BJ (cell line): ENCODE measurements around the gene MIOX. TPM values are rescaled to one million over a fixed set of nuclear protein-coding genes. Genes with fewer than 3 reads are reported as not detected.

ENCODE experiments used
- CTCF ChIA-PET: fragments of 350-600 bp; formaldehyde crosslinking; extraction: SDS; loops from one replicate; lab custom pipeline; 2021; ENCODE audit warnings: antibody characterized with exemption, inconsistent platforms; lab: Yijun Ruan, JAX
- POLR2A ChIA-PET: fragments of 300-600 bp; sonication (Branson Sonifier 250); formaldehyde crosslinking; extraction: SDS; loops from one replicate; lab custom pipeline; 2021; ENCODE audit warnings: antibody characterized with exemption; lab: Charles Lee
- DNase-seq: peaks from one replicate; pipeline ENCODE4 v3.0.0-alpha.2; 2011; ENCODE audit warnings: low read depth
- H3K27me3 ChIP-seq: 2 replicates; pipeline ENCODE4 v1.6.0; 2011; ENCODE audit warnings: low read length; ENCODE audit not compliant: control insufficient read depth, insufficient read depth
- H3K36me3 ChIP-seq: 2 replicates; pipeline ENCODE4 v1.5.1; 2011; ENCODE audit warnings: low read length; ENCODE audit not compliant: control insufficient read depth, insufficient read depth
- H3K4me3 ChIP-seq: 2 replicates; pipeline ENCODE4 v1.5.1; 2011; ENCODE audit warnings: low read depth, mild to moderate bottlenecking, control low read depth, low read length
- CTCF ChIP-seq: IDR thresholded peaks from 2 replicates; pipeline ENCODE4 v1.5.1; 2011; ENCODE audit warnings: low read depth, mild to moderate bottlenecking, control low read depth, inconsistent platforms, low read length, moderate library complexity; ENCODE audit not compliant: insufficient read depth
- polyA plus RNA-seq: library from polyadenylated mRNA; depleted of rRNA; stranded (reverse); fragments of >200 nt; gene quantifications from 2 replicates; pipeline ENCODE4 v1.2.3, GENCODE V29; 2011; rRNA removed

MIOX gene
- polyA plus RNA-seq, 1 experiment = 0.20 TPM

- no peak for DNase-seq
- Histone ChIP-seq H3K36me3 (no peaks in the 10 kb centered on the region), H3K4me3 (no peak overlapping the region), H3K27me3 (no peaks in the 10 kb centered on the region)
- TF ChIP-seq CTCF = no peak
- ChIA-PET POLR2A (no interaction called here), CTCF (interaction anchor here (1.3 kb wide), 1 partner anchor 12 kb away, joined by 7 read pairs; the partner anchor contains the start of gene SCO2)
Observed at GRCh38 chr22:50537765-50538164, 51.1 kb downstream of the MIOX start.

Other genes starting within 250 kb of the MIOX start
- 9.4 and 17.5 TPM in 2 replicates for gene TUBGCP6, start 241.8 kb upstream of the MIOX start, polyA plus RNA-seq
- 8.8 and 18.2 TPM in 2 replicates for gene HDAC10, start 235.6 kb upstream of the MIOX start, polyA plus RNA-seq
- gene MAPK12, start 225.2 kb upstream of the MIOX start, polyA plus RNA-seq = 36.6 and 51.4 TPM in 2 replicates
- gene MAPK11, start 216.5 kb upstream of the MIOX start, polyA plus RNA-seq = 11.2 and 19.6 TPM in 2 replicates
- 83.7 and 143 TPM in 2 replicates for gene PLXNB2, start 179.2 kb upstream of the MIOX start, polyA plus RNA-seq
- 3.7 and 8.2 TPM in 2 replicates for gene DENND6B, start 159.8 kb upstream of the MIOX start, polyA plus RNA-seq
- gene PPP6R2, start 143.5 kb upstream of the MIOX start, polyA plus RNA-seq = 30.4 and 46.4 TPM in 2 replicates
- gene SBF1, start 11.8 kb upstream of the MIOX start, polyA plus RNA-seq = 21.7 and 34.7 TPM in 2 replicates
- 8.1 and 16.0 TPM in 2 replicates for gene ADM2, start 5.3 kb upstream of the MIOX start, polyA plus RNA-seq
- 54.0 and 111 TPM in 2 replicates for gene LMF2, start 20.8 kb downstream of the MIOX start, polyA plus RNA-seq
- 16.1 and 31.7 TPM in 2 replicates for gene NCAPH2, start 21.4 kb downstream of the MIOX start, polyA plus RNA-seq
- 0.78 and 2.5 TPM in 2 replicates for gene SCO2, start 38.7 kb downstream of the MIOX start, polyA plus RNA-seq
- gene TYMP, start 43.2 kb downstream of the MIOX start, polyA plus RNA-seq = 13.1 and 20.6 TPM in 2 replicates
- gene KLHDC7B, start 59.0 kb downstream of the MIOX start, polyA plus RNA-seq = 0.34 and 0.39 TPM in 2 replicates
- not detected in 2 replicates for gene SYCE3, start 76.1 kb downstream of the MIOX start, polyA plus RNA-seq
- 3.2 and 4.3 TPM in 2 replicates for gene CPT1B, start 91.6 kb downstream of the MIOX start, polyA plus RNA-seq
- 31.5 and 51.2 TPM in 2 replicates for gene CHKB, start 96.0 kb downstream of the MIOX start, polyA plus RNA-seq
- 0.17 and 0.39 TPM in 2 replicates for gene MAPK8IP2, start 113.9 kb downstream of the MIOX start, polyA plus RNA-seq
- 15.7 and 36.9 TPM in 2 replicates for gene ARSA, start 141.3 kb downstream of the MIOX start, polyA plus RNA-seq
- gene SHANK3, start 186.0 kb downstream of the MIOX start, polyA plus RNA-seq = 0.21 and 0.25 TPM in 2 replicates